CD4-positive, alpha-beta T cell treated with Interleukin-17A for 1 hour (primary cell): ENCODE results near the gene ECI1.
A peak's percentile ranks its signal among the peaks of the same experiment; 100 is the strongest.
"Not testable (repeated sequence)": the region's sequence is repeated elsewhere in the genome, so short reads cannot be mapped to it uniquely, and the experiment has no call there.

Source experiments
- DNase-seq: peaks from one replicate; pipeline ENCODE4 v3.0.0-alpha.2; 2020

Gene ECI1

DNA sequence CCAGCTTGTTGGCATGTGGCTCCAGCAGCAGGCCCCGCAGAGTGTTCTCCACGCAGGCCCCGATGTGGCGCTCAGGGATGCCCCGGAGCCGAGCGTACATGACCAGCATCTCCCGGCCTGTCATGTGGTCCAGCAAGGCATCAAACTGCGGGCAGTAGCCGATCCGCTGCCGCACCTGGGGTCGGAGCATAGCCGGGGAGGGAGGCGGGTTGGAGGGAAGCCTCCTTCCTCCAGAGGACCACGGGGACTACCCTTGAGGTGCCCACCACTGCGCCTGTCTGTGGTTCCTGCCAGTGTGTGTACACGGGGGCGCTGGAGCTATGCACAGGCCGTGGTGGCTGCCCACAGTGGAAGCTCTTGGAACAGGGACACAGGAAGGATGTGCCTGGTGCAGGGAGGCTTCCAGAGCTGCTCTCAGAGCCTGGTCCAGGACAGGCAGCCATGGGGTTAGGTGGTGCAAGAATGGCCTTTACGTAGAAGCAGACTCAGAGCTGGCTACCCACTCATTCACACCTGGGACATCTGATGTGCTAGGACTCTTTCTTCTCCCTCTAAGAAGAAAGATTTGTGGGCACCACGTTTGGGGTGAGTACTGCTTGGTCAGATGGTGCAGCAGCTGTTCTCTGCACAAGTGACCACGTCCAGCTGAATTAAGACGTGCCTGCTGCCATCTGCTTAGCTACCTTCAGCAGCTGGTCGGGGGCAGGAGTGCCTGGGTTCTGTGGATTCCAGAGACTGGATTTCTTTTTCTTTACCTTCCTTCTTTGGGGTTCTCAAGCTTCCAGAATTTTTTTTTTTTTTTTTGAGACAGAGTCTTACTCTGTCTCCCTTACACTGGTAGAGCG is 27.8 kb upstream of the ECI1 start:
- DNase-seq = no peak

DNA sequence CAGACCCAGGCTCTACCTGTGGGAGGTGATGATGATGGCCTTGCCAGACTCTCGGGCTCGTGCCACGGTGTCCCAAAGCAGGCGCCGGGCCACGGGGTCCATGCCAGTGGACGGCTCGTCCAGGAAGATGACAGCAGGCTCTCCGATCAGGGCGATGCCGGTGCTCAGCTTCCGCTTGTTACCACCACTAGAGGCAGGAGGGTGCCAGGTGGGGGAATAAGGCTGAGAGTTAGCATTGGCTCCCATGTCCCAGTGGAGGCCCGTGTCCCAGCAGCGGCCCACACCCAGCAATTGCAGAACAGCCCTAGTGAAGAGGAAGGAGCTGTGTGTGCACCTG is 26.9 kb upstream of the ECI1 start:
- DNase-seq = no peak

DNA sequence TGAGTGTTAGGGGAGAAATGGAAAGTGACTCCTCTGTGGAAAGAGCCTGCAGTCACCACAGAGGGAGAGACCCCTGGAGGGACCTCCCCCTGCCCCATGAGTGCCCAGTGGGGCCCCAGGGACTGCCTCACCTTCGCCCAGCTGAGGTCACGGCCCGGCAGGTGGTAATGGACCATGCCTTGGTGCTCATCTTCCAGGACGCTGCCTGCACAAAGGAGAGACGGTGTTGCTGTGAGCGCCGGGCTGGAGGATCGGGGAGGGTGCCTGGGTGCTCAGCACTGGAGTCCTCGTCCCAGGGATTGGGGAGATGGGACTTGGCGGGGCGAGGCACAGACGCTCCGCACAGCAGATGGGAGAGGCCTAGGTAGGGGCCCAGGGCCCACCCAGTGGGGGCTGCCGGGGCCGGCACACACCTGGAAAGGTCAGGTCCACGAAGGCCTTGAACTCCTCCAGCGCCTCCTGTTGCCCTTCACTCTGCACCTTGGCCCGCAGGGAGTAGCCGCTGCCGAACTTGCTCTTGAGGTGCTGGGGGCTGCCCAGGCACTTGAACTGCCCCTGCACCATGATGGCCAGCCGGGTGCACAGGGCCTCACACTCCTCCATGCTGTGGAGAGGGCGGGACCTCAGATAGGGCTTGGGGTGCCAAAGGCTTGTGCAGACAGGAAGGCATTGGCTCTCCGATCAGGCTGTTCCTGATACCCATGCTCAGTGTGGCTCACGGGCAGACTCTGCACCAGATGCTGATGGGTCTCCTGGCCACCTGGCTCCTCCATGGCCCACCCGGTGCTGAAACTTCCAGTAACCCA is 26.3 kb upstream of the ECI1 start:
- no peak for DNase-seq

DNA sequence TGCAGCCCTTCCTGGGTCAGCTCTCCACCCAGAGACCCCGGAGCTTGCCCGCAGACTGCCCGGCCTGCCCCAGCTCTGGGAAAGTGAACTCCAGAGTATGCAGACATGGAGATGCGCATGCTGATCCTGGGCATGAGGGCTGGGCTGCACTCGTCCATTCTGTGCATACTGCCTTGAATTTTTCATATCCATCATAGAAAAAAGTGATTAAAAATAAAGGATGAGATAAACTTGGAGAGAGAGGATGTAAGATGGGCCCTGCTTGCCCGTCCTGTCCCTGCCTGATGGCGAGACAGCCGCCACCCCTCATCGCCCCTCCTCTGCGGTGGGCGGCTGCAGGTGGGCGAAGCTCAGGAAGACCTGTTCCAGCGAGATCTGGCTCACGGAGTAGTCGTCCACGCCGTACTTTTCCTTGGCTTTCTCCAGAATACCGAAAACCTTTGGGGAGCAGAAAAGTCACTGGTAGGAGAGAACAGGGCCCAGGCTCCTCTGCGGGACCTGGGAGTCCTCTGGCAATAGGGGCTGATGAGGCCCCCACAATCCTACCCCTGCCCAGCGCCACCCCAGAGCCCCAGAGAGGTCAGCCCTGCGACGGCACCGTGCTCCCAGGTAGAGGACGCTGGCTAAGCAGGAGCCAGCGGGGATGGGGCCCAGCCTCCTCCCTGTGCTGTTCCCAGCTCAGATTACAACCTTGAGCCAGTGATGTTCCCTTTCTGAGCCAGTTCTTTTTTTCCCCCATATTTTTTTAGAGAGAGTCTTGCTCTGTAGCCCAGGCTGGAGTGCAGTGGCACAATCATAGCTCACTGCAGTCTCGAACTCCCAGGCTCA is 25.2 kb upstream of the ECI1 start:
- no peak for DNase-seq

DNA sequence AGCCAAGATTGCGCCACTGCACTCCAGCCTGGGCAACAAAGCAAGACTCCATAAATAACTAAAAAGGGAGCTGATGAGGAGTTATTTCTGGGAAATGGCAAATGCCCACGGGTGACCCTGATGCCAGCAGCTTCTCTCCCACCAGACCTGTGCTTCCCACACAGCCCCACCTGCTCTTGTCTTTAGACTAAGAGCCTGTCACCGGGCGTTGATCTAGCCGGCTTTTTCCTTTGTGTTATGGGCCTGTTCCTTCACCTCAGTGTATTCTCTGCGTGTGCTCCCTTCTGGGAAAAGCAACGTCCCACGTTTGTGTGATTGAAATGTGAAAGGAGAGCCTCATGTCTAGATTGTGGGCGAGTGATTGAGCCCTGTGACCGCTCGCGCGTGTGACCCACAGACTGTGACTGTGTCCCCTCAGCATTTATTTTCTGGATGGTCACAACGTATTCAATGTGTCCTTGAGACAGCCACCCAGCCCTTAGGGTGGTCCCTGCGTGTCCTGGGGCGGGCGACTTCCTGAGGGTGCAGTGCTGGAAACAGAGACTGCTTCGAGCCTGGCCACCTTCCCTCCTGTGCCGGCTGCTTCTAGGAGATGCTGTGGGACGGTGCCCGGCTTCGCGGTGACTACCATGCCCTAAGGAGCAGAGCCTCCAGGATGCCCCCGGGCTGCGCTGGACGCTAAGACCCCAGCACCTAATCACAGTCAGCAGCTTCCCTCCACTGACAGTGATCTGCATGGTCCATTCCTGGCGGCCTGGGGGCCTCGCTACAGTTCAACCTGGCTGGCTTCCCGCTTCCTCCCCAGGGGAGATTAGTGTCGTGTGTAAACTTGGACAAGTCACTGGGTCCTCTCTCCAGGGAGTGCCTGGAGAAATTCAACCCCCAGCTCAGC is 24.3 kb upstream of the ECI1 start:
- DNase-seq = no peak

DNA sequence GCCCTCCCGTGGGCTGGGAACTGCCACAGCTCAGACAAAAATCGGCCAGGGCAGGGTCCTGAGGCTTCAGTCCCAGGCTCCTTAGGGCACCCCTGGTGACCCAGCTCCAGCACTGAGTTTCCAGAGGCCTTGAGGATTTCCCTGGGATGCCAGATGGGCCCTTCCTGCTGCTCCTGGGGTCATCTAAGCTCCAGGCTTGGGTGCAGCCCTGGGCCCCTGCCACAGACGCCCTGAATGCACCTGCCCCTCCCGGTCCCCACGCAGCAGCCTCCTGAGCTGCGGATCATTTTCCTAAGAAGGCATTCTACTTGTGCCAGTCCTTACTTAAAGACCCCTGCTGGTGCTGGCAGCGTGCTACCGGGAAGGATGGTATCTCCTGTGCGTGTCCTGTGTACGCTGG is 22.5 kb upstream of the ECI1 start:
- DNase-seq = no peak

DNA sequence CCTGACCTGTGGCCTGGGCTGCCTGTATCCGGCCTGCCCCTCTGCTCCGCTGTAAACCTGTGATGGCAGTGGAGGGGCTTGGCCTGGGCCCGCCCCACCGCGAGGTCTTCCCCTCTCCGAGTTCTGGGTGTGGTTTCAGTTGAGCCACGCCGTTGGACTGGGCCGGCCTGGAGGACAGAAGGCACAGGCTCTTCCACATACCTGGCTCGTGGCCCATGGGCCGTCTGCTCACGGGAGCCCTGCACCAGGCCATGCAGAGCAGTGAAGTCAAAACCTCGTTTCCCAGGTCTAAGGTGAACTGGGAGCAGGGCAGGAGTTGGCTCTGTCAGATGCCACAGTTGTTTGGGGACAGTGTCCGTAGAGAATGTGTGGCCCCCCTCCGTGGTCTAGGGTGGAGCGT is 22.1 kb upstream of the ECI1 start:
- no peak for DNase-seq

DNA sequence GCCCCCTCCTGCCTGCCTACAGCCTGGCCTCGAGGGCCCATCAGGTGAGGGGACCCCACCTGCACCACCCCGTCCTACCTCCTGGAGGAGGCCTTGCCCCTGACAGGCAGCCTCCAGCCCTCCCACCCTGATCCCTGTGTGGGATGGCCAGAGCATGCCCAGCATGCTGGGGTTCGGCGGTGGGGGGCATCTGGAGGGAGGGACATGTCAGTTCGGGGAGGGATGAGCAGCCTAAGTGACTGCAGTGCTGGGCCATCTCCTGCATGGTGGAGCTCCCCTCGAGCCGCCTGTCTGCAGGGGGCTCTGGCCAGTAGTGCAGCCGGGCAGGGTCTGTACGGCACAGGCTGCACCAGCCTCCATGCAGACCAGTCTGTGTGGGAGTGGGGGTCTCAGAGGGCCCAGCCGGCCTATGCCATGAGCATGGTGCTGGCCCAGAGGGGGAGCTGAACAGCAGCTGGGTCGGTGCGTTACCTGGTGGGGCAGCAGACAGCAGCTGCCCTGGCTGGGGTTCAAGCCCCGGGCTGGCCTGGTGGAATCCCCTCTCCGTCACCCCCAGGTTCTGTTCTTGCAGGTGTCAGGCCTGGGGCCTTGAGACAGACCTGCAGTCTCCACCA is 20.6 kb upstream of the ECI1 start:
- no peak for DNase-seq

DNA sequence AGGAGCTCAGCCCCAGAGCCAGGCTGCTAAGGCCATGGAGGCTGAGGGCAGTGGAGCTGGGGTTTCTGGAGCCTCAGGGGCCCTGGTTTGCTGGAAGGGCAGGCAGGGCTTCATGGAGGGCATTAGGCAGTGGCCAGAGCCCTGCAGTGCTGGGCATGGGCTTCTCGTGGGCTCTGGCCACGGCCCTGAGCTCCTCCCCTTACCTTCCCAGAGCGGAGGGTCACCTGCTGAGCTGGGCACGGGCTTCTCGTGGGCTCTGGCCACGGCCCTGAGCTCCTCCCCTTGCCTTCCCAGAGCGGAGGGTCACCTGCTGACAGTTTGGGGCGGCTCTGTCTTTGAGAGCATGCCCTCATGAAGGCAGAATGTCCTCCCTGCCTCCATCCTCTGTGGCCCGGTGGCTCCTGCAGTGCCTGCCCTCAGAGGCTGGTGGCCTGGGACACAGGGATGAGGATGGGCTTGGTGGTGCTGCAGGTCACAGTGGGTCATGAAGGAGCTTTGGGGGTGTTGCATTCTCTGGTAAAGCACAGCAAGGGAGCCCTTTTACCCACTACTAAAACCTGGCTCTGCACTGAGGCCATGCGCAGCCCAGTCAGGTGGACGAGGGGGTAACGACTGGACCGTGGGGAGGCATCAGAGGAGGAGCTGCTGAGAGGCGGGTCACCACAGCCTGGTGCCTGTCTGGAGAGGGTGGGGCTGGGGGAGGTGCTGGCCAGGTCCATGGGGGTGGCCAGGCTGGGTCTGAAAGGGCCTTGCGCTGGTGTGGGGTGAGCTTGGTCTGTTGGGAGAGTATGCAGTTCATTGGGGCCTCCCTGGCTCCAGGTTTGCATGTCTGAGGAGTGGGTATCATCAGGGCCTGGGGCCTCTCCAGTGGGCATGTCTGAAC is 19.4 kb upstream of the ECI1 start:
- DNase-seq = no peak

DNA sequence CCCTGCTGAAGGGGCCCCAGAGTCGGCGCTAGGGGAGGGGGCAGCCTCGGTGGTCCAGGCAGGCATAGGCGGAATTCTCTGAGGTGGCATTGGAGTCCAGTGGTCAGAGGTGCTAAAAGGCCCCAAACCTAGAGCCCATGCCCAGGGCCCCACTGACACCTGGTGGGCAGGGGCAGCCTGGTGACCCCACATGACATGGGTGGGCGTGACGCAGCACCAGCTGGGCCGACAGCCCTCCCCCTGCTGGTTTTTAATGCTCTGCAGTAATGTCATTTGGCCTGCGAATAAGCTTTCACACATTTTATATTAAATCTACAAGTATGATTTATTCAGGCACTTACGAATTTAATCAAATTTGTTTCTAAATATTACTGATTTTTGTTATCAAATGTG is 18.7 kb upstream of the ECI1 start:
- DNase-seq = no peak

DNA sequence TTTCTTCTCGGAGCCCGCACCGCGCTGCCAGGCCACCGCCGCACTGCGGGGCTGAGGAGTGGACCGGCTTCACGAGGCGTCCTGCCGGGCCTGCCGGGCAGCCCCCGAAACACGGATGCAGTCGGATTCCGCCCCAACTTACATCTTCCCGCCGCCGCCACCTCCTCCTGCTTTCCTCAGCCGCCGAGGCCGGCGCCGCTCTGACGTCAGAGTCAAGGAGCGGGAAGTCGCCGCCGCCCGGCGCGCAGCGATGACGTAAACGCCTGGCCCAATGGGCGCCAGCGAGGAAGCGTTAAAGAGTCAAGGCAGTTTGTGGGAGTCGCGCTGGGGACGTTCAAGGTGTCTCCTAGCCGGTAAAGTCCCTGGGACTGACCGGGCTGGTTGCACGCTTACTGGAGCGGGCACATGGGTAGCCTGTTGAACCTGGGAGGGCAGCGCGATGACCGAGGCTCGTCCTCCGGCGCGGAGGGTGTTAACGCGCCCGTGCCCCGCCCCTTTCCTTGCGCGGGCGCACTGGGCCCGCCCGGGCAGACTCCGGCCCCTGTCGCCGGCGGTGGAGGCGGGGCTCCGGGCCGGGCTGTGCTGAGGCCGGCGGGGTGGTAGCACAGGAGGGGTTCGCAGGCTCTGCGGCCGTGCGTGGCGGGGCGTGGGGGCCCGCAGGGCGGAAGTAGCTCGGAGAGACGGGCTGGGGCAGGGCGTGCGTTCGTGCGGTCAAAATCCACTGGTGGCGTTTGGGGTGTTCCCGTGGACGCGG is 16.7 kb upstream of the ECI1 start, which contains the start of gene RNPS1:
TSS of gene RNPS1 (minus strand) at position 214 of the 754 bp plus-strand sequence. CDS start 3,483 bp downstream, outside the sequence.
- peak; percentile 95 for DNase-seq

DNA sequence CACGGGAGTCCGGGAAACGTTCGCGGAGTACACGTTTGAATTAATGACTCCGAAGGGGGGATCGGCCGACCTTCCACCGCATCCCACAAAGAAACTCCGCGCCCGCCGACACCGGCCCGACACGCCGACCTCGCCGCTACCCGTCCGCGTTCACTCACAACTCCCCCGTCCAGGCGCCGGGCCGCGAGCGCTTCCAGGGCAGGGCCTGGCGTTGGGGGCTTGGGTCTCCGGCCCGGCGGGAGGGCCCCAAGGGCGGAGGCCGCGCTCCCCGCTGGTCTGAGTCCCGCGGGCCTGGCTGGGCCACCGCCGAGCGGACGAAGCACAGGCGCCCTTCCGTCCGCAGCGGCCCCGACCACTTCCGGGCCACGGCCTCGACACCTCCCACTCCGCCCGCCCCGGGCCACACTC is 16.1 kb upstream of the ECI1 start:
- not testable (repeated sequence) for DNase-seq

DNA sequence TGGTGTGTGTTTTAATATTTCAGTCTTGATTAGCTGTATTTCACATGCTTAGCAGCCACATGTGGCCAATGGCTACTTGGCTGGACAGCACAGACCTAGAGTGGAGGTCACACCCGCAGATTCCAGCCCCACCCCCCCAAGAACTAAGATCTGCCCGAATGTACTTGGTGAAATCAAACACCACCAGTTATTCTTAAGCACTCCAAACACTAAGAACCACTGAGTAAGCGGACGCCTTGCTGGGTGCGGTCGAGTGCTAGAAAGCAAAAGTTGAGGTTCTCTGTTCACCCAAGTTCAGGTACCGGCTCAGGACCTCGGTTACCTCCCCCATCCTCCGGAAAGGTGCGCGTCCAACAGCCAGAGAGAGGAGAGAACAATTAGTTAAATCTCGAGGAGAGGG is 15.5 kb upstream of the ECI1 start:
- DNase-seq = peak; percentile 42

DNA sequence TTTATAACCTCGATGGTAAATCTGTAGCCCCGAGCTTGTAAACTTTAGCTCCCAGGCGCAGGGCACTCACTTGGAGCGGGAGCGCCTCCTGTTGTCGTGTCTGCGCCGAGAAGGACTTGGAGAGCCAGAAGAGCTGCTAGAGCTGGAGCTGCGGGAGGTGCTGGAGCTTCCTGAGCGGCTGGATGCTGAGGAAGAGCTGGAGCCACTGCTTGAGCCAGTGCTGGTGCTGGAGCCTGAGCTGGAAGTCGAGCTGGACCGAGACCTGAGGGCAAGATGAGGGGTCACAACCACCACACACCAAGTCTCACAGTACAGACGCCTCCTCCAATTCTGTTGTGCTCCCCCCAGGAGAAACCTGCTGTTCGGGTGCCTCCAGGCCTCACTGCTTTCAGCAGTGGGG is 11.6 kb upstream of the ECI1 start:
- DNase-seq = not testable (repeated sequence)

DNA sequence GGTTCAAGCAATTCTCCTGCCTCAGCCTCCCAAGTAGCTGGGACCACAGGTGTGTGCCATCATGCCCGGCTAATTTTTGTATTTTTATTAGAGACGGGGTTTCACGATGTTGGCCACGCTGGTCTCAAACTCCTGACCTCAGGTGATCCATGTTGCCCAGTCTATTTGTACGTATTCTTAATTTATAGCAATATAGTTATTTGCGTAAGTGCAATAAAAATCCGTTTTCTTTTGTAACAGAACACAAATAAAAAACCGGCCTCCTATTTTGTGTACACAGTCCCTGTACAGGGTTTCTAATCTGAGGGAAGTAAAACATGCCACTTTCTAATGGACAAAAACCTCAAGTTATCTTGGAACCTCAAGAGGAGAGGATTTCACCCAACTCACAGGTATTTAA is 8.9 kb upstream of the ECI1 start:
- DNase-seq = no peak

DNA sequence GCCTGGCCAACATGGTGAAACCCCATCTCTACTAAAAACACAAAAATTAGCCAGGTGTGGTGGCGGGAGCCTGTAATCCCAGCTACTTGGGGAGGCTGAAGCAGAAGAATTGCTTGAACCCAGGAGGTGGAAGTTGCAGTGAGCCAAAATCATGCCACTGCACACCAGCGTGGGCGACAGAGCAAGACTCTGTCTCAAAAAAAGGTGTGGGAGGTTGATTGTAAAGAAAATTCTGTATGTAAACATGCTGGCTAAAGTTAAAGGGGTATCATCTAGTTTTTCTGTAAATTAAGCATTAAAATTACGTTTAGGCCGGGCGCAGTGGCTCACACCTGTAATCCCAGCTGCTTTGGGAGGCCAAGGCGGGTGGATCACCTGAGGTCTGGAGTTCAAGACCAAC is 7.1 kb upstream of the ECI1 start:
- not testable (repeated sequence) for DNase-seq

DNA sequence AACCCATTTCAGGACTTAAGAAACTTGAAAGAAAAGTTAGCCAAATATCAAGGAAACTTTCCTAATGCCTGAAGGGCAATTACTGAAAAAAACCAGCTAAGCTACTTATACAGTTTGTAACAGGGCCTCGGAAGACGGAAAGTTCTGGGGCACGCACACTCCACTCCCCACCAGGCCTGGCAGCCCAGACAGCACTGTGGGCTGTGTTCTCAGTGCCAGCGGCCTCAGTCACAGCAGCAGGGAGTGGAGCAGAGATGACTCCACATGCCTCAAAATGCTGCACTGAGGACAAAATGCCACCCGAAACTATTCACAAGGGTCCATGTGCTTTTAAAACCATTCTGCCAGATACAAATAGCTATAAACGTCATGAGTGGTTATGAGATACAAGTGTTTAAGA is 6.3 kb upstream of the ECI1 start:
- DNase-seq = no peak

DNA sequence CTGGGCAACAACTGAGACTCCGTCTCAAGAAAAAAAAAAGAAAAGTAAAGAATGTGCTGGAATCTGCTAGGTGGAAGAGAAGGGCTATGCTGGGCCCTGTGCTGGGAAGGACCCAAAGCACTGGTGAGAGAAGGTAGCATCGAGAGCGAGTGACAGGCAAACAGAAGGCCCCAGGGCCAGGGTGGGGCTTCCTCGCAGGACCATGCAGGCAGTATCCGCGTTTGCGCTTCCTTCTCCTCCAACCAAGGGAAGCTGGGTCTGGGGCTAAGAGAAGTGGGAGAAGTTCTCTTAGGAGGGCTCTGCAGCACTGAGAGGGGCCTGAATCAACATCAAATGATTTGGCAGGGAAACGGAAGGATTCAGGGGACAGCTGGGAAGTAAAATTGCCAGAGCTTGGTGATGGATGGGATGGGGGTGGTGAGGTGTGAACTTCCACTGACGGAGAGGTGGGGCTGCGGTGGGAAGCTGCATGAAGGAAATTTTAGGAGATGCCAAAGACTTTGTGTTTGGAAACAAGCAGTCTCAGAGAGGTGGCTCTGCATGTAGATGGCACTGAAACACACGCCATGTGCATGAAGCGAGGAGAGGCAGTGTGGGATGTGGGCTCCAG is 5.2 kb upstream of the ECI1 start:
- no peak for DNase-seq

DNA sequence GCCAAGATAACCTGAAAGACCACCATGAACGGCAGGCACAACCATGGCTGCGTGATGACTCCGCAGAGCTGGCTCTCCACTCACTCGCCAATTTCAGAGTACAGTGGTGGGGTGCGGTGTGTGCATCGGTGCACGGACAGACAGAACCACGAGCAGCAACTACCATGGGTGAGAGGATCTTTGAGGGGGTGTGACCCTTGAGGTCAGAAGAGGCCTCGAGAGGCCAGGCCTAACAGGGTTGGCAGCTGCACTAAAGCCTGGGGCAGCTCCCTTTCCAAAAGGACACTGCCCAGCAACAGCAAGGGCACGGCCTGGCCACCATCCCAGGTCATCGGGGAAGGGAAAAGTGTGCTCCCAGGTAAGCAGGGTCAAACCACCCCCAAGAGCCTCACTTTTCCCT is 1.9 kb upstream of the ECI1 start:
- DNase-seq = no peak

DNA sequence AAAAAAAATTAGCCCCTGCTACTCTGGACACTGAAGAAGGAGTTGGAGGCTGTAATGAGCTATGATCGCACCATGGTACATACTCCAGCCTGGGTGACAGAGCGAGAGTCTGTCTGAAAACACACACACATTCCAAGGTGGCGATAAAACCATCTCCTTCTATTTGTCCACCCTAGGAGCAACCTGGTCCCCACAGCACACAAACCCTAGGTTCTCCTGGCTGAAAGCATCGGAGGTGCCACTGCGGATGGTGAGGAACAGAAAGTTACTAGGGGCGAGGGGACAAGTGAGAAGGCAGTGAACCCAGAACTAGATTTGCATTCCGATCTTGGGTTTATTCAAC is 1.4 kb upstream of the ECI1 start:
- DNase-seq = no peak
